Effector memory CD4-positive, alpha-beta T cell (primary cell): ENCODE results near the gene LRRTM3.

Source experiments
- DNase-seq, 3 donors: peaks; one replicate each; pipeline ENCODE4 v3.0.0-alpha.2; 2020
- H3K27ac ChIP-seq: 2 replicates; pipeline ENCODE4 v1.7.0; 2013; ENCODE audit warnings: mild to moderate bottlenecking, low read length, moderate library complexity; ENCODE audit not compliant: insufficient read depth, poor library complexity, severe bottlenecking
- H3K27me3 ChIP-seq: replicated peaks from 2 replicates; pipeline ENCODE4 v1.7.0; 2013; ENCODE audit warnings: mild to moderate bottlenecking, low read length; ENCODE audit not compliant: insufficient read depth, control insufficient read depth, poor library complexity, severe bottlenecking
- H3K36me3 ChIP-seq: 2 replicates; pipeline ENCODE4 v1.7.0; 2013; ENCODE audit warnings: mild to moderate bottlenecking, low read length, moderate library complexity; ENCODE audit not compliant: control insufficient read depth, insufficient read depth
- H3K4me1 ChIP-seq: 2 replicates; pipeline ENCODE4 v1.7.0; 2013; ENCODE audit warnings: low read length, mild to moderate bottlenecking; ENCODE audit not compliant: control insufficient read depth, insufficient read depth, poor library complexity, severe bottlenecking
- H3K4me3 ChIP-seq: 2 replicates; pipeline ENCODE4 v1.7.0; 2013; ENCODE audit warnings: low read length, low read depth, mild to moderate bottlenecking; ENCODE audit not compliant: insufficient read depth, poor library complexity, severe bottlenecking
- H3K9me3 ChIP-seq: 2 replicates; pipeline ENCODE4 v1.7.0; 2013; ENCODE audit warnings: mild to moderate bottlenecking, low read length, moderate library complexity; ENCODE audit not compliant: control insufficient read depth

Gene LRRTM3

GRCh38 chr10:66980246-66980815 lies 54.5 kb downstream of the LRRTM3 start:
- Histone ChIP-seq H3K4me3 (no peak overlapping the region), H3K9me3 (no peaks in the 10 kb centered on the region), H3K4me1 (no peaks in the 10 kb centered on the region), H3K27ac (no peak overlapping the region), H3K27me3 (no peaks in the 10 kb centered on the region), H3K36me3 (no peaks in the 10 kb centered on the region)
- DNase-seq: no peak

- Histone ChIP-seq H3K27me3 (no peaks in the 10 kb centered on the region), H3K4me3 (no peak overlapping the region), H3K27ac (no peak overlapping the region), H3K36me3 (no peaks in the 10 kb centered on the region), H3K4me1 (no peaks in the 10 kb centered on the region), H3K9me3 (no peaks in the 10 kb centered on the region)
- DNase-seq: no peak
These were observed 55.7 kb downstream of the LRRTM3 start for GRCh38 chr10:66981361-66982052.

GRCh38 chr10:66982053-66982420 lies 56.2 kb downstream of the LRRTM3 start:
- H3K27ac ChIP-seq: no peak overlapping the region
- H3K9me3 ChIP-seq: no peaks in the 10 kb centered on the region
- no peak for DNase-seq
- no peaks in the 10 kb centered on the region for H3K27me3 ChIP-seq
- no peaks in the 10 kb centered on the region for H3K4me1 ChIP-seq
- H3K36me3 ChIP-seq: no peaks in the 10 kb centered on the region
- no peak overlapping the region for H3K4me3 ChIP-seq

- DNase-seq: no peak
- no peaks in the 10 kb centered on the region for H3K27me3 ChIP-seq
These were observed 57.1 kb downstream of the LRRTM3 start for GRCh38 chr10:66982792-66983474.

GRCh38 chr10:66983475-66983818 lies 57.6 kb downstream of the LRRTM3 start:
- Histone ChIP-seq H3K27ac (no peak overlapping the region), H3K27me3 (no peaks in the 10 kb centered on the region), H3K4me3 (no peak overlapping the region), H3K9me3 (no peaks in the 10 kb centered on the region), H3K4me1 (no peaks in the 10 kb centered on the region), H3K36me3 (no peaks in the 10 kb centered on the region)
- DNase-seq: no peak

More at GRCh38 chr10:66982792-66983474, 57.1 kb downstream of the LRRTM3 start:
- no peaks in the 10 kb centered on the region for H3K4me1 ChIP-seq
- H3K27ac ChIP-seq: no peak overlapping the region
- H3K4me3 ChIP-seq: no peak overlapping the region
- H3K9me3 ChIP-seq: no peaks in the 10 kb centered on the region
- H3K36me3 ChIP-seq: no peaks in the 10 kb centered on the region

- no peaks in the 10 kb centered on the region for H3K36me3 ChIP-seq
- H3K27me3 ChIP-seq: no peaks in the 10 kb centered on the region
- no peak overlapping the region for H3K27ac ChIP-seq
- H3K4me1 ChIP-seq: no peaks in the 10 kb centered on the region
- no peak for DNase-seq
- H3K9me3 ChIP-seq: no peaks in the 10 kb centered on the region
- no peak overlapping the region for H3K4me3 ChIP-seq
These were observed 64.5 kb downstream of the LRRTM3 start for GRCh38 chr10:66990143-66990830.

GRCh38 chr10:66996996-66997395 lies 71.2 kb downstream of the LRRTM3 start:
- Histone ChIP-seq H3K27ac (no peak overlapping the region), H3K9me3 (no peaks in the 10 kb centered on the region)
- no peak for DNase-seq

GRCh38 chr10:66999762-67000545 lies 74.1 kb downstream of the LRRTM3 start:
- H3K4me3 ChIP-seq: no peak overlapping the region
- no peak for DNase-seq
- H3K27me3 ChIP-seq: no peaks in the 10 kb centered on the region
- no peaks in the 10 kb centered on the region for H3K4me1 ChIP-seq
- no peaks in the 10 kb centered on the region for H3K36me3 ChIP-seq
- no peak overlapping the region for H3K27ac ChIP-seq
- no peaks in the 10 kb centered on the region for H3K9me3 ChIP-seq

More at GRCh38 chr10:66996996-66997395, 71.2 kb downstream of the LRRTM3 start:
- Histone ChIP-seq H3K27me3 (no peaks in the 10 kb centered on the region), H3K36me3 (no peaks in the 10 kb centered on the region), H3K4me3 (no peak overlapping the region), H3K4me1 (no peaks in the 10 kb centered on the region)

- no peak overlapping the region for H3K27ac ChIP-seq
- H3K4me1 ChIP-seq: no peaks in the 10 kb centered on the region
- DNase-seq: no peak
- no peak overlapping the region for H3K4me3 ChIP-seq
- H3K27me3 ChIP-seq: no peaks in the 10 kb centered on the region
- H3K9me3 ChIP-seq: no peaks in the 10 kb centered on the region
- no peaks in the 10 kb centered on the region for H3K36me3 ChIP-seq
These were observed 78.9 kb downstream of the LRRTM3 start for GRCh38 chr10:67004690-67005089.
